HPDE6-E6E7 (cell line): ENCODE results near the gene IRF6.

Source experiments
- DNase-seq: peaks from one replicate; pipeline ENCODE4 v3.0.0; 2011; ENCODE audit warnings: missing footprints; ENCODE audit errors: extremely low spot score

Gene IRF6

DNA sequence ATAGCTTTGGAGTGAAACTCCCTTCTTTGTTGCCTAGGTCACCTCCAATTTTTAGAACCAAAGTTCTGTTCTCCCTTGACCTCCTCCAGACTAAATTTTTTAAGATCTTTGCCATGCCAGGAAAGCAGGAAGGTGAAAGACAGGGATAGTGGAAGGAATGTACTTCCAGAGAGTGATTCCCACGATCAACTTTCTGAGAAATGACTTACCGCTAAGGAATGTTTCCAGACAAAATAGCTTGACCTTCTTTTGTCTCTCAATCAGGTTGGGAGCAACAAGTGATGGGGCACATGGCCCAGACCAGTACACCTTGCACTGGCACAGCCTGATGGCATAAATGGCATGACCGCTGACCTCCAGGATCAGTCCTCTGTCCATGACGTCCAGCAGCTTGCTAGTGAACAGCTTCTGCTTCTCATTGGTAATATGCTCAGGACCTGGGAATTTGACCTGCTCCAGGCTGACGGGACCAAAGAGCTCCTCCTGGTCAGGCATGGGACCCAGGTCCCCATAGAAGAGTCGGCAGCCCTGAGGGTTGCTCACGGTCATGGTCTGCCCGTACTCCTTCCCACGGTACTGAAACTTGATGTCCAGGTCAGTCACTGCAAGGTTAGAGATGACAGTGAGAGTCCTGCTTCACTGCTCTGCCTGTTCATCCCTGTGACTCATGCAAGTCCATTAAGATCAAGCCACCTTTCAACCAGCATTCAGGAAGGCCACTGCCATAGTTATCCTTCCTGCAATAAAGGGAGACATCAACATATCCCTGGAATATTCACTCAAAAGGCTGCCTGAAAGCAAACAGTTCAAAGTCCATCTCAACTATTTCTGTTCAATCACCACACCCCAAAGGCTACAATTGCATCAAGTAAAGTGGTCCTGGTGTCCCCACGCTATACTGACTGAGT, 15.4 kb downstream of the IRF6 start:
- DNase-seq: no peak

DNA sequence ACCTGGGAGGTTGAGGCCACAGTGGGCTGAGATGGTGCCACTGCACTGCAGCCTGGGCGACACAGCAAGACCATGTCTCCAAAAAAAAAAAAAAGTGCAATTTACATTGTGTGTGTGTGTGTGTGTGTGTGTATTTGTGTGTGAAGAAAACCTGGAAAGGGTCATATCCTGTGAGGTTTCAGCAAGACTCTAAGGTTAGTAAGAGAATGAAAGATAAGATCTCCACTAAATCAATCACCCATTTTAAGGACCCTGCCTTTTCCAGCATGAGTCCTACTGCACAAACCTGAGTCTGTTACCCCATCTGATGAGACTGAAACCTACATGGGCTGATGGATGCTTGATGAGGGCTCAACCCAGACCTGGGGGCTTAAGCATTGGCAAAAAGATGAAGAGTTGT, 16.7 kb downstream of the IRF6 start:
- no peak for DNase-seq

DNA sequence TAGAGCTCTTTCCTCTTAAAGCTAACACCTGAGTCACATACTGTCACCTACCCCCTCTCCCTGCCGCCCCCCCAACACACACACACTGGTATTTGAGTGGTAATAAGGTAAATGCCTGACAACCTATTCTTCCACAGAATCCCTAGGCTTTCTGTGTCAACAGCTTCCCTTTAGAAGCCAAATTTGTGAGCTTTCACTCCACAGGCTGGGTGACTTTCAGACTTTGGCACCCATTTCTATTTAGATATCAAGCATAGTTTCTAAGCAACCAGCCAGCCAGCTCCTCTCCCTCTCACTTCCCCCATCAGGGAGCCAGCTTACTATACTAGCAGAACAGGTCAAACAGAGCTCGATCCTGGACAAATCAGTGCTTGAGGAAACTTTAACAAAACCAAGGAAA, 18.4 kb downstream of the IRF6 start:
- DNase-seq: no peak

DNA sequence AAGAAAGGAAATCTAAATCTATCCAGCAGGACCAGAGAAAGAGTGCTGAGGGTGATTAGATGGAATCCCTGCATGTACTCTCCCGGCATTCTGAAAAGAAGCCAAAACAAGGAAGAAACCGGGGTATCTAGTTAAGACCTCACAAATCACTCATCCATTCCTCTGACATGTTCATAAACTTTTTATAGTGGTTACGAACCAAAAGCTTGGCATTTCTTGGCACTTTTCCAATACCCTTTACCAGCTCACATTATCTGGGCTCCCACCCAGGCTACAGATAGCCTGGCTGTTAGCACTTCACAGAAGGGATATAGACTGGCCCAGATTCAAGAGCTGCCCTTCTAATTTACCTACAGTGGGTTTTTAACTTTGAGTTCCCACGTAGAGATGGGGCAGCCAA, 19.8 kb downstream of the IRF6 start:
- DNase-seq: no peak

- no peak for DNase-seq
These were observed 20.4 kb downstream of the IRF6 start for GRCh38 chr1:209785592-209785991.

- peak; percentile 93 for DNase-seq
These were observed 21.4 kb downstream of the IRF6 start, which contains the start of gene C1orf74 for GRCh38 chr1:209784265-209785169. C1orf74 (minus strand) TSS chr1:209784559; CDS start chr1:209783634, 925 bp downstream.

- no peak for DNase-seq
These were observed 22.6 kb downstream of the IRF6 start for GRCh38 chr1:209783386-209783785.

GRCh38 chr1:209780268-209780667, 25.7 kb downstream of the IRF6 start:
- no peak for DNase-seq

- no peak for DNase-seq
These were observed 27.8 kb downstream of the IRF6 start for GRCh38 chr1:209778102-209778501.

GRCh38 chr1:209777587-209777986, 28.4 kb downstream of the IRF6 start:
- no peak for DNase-seq

- DNase-seq: no peak
These were observed 30.3 kb downstream of the IRF6 start for GRCh38 chr1:209775678-209776077.

DNA sequence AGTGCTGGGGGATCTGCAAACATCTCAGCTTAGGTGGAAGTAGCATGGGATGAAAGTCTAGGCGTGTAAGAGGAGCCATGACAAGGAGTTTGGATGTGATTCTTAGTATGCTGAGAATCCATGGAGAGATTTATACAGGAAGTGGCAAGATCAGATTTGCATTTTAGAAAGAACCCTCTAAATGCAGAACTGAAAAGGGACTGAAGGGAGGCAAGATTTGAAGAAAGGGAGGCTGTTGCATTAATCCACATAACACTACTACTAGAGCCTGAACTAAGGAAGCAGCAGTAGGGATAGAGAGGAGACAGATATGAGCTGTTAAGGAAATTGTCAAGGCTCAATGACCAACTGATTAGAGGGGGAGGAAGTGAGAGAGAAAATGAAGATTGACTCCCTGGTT, 31.4 kb downstream of the IRF6 start:
- no peak for DNase-seq

DNA sequence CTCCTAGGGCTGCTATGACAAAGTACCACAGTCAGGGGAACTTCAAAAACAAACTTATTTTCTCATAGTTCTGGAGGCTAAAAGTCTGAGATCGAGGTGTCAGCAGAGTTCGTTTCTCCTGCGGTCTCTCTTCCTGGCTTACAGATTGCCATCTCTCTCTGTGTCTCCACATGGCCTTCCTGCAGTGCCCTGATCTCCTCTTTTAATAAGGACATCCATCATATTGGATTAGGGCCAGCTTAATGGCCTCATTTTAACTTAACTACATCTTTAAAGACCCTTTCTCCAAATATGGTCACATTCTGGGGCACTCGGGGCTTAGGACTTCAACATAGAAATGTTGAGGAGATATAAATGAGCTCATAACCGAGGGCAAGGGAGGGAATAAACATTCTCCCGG, 33.8 kb downstream of the IRF6 start:
- no peak for DNase-seq

GRCh38 chr1:209770636-209771415, 35.1 kb downstream of the IRF6 start:
- no peak for DNase-seq

- no peak for DNase-seq
These were observed 36.0 kb downstream of the IRF6 start for GRCh38 chr1:209769971-209770370.

DNA sequence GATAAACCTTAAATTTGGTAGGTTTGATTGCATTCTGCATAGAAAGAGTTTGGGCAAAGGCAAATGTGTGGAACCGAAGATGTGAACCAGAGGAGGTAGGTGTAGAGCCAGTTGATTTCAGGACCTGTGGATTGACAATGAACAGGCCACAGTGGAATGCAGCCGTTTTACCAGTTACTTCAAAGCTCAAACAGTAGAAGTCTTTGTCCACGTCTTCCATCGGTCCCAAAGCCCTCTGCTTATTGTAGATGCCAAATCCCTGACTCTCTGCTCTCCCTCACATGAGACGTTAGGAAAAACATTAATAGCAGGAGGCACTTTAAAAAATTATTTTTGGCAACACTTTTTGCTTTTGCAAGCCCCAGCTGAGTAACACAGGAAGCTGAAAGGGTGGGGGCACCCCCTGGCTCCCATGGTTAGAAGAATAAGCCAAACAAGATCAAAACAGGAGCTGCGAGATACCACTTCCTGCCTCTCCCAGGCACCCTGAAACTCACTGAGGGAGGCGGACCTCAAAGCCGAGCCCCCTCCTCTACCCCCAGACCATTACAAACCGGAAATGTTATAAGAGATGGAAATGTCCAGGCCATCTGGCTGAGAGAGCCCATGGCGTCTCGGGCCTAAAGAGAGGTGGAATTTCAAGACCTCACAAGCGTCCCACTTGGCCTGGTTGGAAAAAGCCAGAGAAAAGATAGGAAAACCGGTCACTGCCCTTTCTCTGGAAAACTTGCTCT, 36.6 kb downstream of the IRF6 start:
- peak; percentile 44 for DNase-seq

- DNase-seq: no peak
These were observed 37.6 kb downstream of the IRF6 start for GRCh38 chr1:209768354-209768774.

- no peak for DNase-seq
These were observed 38.2 kb downstream of the IRF6 start for GRCh38 chr1:209767706-209768105.

DNA sequence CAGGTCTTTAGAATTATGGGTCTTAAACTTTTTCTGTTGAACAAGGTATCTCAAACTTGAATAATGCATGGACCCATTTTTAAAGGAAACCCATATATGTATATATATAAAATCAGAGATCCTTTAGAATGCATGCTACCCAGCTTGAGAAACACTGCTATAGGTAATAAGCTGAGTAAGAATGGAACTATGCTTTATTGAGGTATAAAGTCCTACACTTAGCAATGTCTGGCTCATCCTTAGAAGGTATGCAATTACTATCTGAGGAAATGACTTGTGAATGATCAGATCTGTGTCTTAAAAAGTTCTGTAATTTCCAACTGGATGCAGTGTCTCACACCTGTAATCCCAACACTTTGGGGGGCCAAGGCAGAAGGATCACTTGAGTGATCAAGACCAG, 38.8 kb downstream of the IRF6 start:
- no peak for DNase-seq

GRCh38 chr1:209766051-209766450, 39.9 kb downstream of the IRF6 start:
- DNase-seq: no peak

DNA sequence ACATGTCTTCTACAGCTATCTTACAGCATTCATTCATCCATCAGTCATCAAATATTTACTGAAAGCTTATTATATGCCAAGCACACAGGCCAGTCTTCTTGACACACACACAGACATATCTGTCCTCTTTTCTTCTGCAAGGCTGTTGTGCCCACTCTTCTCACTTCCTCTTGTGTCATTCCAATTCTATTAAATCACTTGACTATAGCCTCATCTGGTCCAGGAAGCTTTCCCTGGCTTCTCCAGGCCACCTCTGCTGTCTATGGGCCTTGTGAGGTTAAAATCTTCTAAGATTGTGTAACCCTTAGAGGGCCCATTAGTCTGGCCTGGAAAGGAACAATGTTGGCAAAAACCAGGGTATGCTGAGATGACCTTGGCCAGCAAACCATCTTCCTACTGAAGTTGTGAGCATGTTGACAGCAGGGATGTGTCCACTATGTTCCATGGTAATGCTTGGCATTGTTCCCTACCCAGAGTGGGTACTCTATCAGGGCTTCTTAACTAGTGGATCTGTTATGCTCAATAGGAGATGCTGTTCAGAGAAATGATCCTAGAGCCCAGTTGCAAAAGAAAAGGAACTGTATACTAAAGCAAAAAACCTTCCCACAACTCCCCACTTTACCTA, 44.8 kb downstream of the IRF6 start:
- no peak for DNase-seq
